Sigmoid colon (tissue), 7 donors: Measurements from ENCODE around the gene SORBS1. TPM values are rescaled to one million over a fixed set of nuclear protein-coding genes. Genes with fewer than 3 reads are reported as not detected.

ENCODE experiments used
- DNase-seq: peaks from one replicate; pipeline ENCODE4 v3.0.0-alpha.2; 2019
- H3K27ac ChIP-seq, 4 donors: fragments of 200-600 bp; sonication (generic); one replicate each; pipeline ENCODE4 v1.5.1; 2016 to 2019; ENCODE audit warnings: mild to moderate bottlenecking in 1 of 4
- H3K27me3 ChIP-seq, 3 donors: fragments of 200-600 bp; sonication (generic); one replicate each; pipeline ENCODE4 v1.5.1; 2019; ENCODE audit warnings: mild to moderate bottlenecking in 1 of 3
- H3K36me3 ChIP-seq, 4 donors: fragments of 200-600 bp; sonication (generic); one replicate each; pipeline ENCODE4 v1.5.1; 2016 to 2019
- H3K4me1 ChIP-seq, 4 donors: fragments of 200-600 bp; sonication (generic); one replicate each; pipeline ENCODE4 v1.5.1; 2017 to 2019
- H3K4me3 ChIP-seq, 4 donors: fragments of 200-600 bp; sonication (generic); one replicate each; pipeline ENCODE4 v1.5.1; 2017 to 2019; ENCODE audit warnings: mild to moderate bottlenecking in 2 of 4, moderate library complexity in 1 of 4
- H3K9me3 ChIP-seq, 4 donors: fragments of 200-600 bp in 3 of 4; sonication (generic) in 3 of 4; one replicate each; pipeline versions ENCODE4 v1.5.1 to v1.6.1; 2013 to 2019
- EP300 ChIP-seq, 4 donors: sonication (generic); formaldehyde crosslinking; IDR thresholded peaks; one replicate each; pipeline ENCODE4 v1.6.1; 2017; ENCODE audit warnings: antibody characterized with exemption in 4 of 4
- POLR2A ChIP-seq, 2 donors: fragments of 450-650 bp; IDR thresholded peaks; one replicate each; pipeline ENCODE4 v1.6.1; 2016; ENCODE audit warnings: antibody characterized with exemption in 2 of 2, mild to moderate bottlenecking in 2 of 2, moderate library complexity in 2 of 2
- POLR2AphosphoS5 ChIP-seq, 4 donors: sonication (generic); formaldehyde crosslinking; IDR thresholded peaks; one replicate each; pipeline ENCODE4 v1.6.1; 2017; ENCODE audit warnings: antibody characterized with exemption in 4 of 4
- WGBS, 2 donors: extraction: QIAGEN DNeasy Blood & Tissue Kit; methylation state at CpG; one replicate each; pipeline ENCODE4 v1.1.7; 2013; 5-methylcytosine and 5-hydroxymethylcytosine counted together
- intact Hi-C: fragments of 100-400 bp; cut with DNase I; formaldehyde crosslinking; loops from one replicate; pipeline ENCODE4 v1.15.1; 2023
- polyA plus RNA-seq, 3 donors: library from polyadenylated mRNA; stranded (reverse); fragments of 200-250 nt; gene quantifications; one replicate each; pipeline ENCODE4 v1.2.3, GENCODE V29; 2013
- total RNA-seq, 4 donors: library from RNA; depleted of rRNA; stranded (reverse); fragments of >200 nt; gene quantifications; one replicate each; pipeline ENCODE4 v1.1.0, GENCODE V29; 2016
- TF ChIP-seq, protein P1 (sequence below), 4 experiments: fragments of 450-650 bp in 3 of 4; fragments of 200-600 bp in 1 of 4; IDR thresholded peaks; one replicate each; pipeline ENCODE4 v1.5.1; 2016 to 2019; ENCODE audit warnings: antibody characterized with exemption in 4 of 4, mild to moderate bottlenecking in 3 of 4, moderate library complexity in 2 of 4
- donor health status: healthy with polysubstance abuse.
- donor health status: Bipolar disorder and iron deficiency.
- donor health status: healthy.

SORBS1 gene
- total and polyA plus RNA-seq, 7 donors: 8.1 to 1,403 (median 664) TPM

DNA sequence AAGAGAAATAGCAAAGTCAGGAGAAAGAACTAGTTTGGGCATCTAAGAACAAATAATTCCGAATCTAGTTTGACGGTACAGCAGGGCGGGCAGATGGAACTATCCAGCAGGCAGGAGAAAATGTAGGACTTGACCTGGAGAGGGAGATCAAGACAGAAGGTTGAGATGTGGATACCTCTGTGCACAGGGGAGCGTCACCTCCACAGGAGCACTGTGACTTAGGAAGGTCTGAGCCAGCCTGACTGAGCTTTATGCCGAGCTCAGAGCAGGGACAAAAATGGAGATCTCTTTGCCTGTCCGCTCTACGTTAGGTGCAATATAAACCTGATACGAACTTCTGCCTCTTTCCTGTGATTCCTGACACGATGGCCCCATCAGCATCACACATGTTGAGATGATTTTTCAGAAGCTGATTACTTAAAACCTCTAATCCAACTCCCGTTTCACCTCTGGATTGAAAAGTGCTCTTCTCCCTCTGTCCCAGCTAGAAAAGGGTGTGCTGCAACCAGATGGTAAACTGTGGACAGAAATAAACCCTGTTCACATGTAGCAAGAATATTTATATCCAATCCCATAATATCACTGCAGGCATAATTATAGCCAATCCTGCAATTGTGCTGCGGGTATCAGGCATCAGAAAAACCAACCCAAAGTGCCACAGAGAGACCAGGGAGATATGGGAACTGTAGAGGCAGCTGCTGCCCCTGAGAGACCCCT lies 13.6 kb upstream of the SORBS1 start:
- intact Hi-C loops: no loop called here
- peaks cover 0 to 4% (median 0%) of the 10 kb centered on the region in 4 donors for H3K4me1 ChIP-seq
- H3K27me3 ChIP-seq: no peaks in the 10 kb centered on the region
- H3K4me3 ChIP-seq: no peak overlapping the region
- WGBS, 2 donors: 74 to 83% methylated on average over 11 of the region's 11 CpGs
- no peak overlapping the region for H3K27ac ChIP-seq
- no peaks in the 10 kb centered on the region for H3K36me3 ChIP-seq
- no peak for DNase-seq
- TF ChIP-seq POLR2A (IDR thresholded peaks at IDR 0.05) (no peak), POLR2AphosphoS5 (IDR thresholded peaks at IDR 0.05) (no peak), EP300 (IDR thresholded peaks at IDR 0.05) (no peak)
- TF ChIP-seq, protein P1, sequence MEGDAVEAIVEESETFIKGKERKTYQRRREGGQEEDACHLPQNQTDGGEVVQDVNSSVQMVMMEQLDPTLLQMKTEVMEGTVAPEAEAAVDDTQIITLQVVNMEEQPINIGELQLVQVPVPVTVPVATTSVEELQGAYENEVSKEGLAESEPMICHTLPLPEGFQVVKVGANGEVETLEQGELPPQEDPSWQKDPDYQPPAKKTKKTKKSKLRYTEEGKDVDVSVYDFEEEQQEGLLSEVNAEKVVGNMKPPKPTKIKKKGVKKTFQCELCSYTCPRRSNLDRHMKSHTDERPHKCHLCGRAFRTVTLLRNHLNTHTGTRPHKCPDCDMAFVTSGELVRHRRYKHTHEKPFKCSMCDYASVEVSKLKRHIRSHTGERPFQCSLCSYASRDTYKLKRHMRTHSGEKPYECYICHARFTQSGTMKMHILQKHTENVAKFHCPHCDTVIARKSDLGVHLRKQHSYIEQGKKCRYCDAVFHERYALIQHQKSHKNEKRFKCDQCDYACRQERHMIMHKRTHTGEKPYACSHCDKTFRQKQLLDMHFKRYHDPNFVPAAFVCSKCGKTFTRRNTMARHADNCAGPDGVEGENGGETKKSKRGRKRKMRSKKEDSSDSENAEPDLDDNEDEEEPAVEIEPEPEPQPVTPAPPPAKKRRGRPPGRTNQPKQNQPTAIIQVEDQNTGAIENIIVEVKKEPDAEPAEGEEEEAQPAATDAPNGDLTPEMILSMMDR (IDR thresholded peaks at IDR 0.05): no peak
- H3K9me3 ChIP-seq: no peaks in the 10 kb centered on the region

DNA sequence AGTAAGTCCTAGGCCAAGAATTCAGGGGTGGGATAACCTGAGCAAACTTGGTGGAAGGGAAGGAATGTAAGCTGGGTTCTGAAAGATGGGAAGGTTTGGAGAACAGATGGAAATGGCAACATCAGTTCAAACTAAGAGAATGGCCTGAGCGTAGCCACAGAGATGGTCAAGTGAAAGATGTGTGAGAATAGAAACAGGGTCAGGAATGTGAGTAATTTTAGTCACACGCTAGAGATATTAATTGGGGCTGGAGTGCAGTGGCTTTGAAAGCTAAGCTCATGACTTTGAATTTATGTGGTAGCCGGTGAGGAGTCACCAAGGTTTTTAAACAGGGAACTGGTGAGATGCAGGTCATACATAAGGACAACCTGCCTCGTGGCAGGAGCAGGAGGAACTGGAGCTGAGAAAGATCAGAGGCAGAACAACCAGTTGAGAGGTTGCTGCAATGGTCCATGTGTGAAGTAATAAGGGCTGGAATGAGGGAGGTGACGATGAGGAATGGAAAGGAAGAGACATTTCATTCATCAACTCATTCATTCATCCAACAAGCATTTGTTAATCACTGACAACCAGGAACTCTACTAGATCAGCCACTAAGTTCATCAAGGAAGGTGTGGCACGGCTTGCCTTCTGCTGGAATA lies 12.9 kb upstream of the SORBS1 start:
- H3K27me3 ChIP-seq: no peaks in the 10 kb centered on the region
- intact Hi-C loops: no loop called here
- no peak overlapping the region for H3K4me3 ChIP-seq
- H3K9me3 ChIP-seq: no peaks in the 10 kb centered on the region
- no peak overlapping the region for H3K27ac ChIP-seq
- no peak for TF ChIP-seq POLR2A (IDR thresholded peaks at IDR 0.05)
- no peak for TF ChIP-seq EP300 (IDR thresholded peaks at IDR 0.05)
- no peak for TF ChIP-seq POLR2AphosphoS5 (IDR thresholded peaks at IDR 0.05)
- no peak for DNase-seq
- WGBS, 2 donors: 82 to 92% methylated on average over 6 of the region's 6 CpGs
- no peaks in the 10 kb centered on the region for H3K36me3 ChIP-seq
- H3K4me1 ChIP-seq: peaks cover 0 to 4% (median 0%) of the 10 kb centered on the region in 4 donors

DNA sequence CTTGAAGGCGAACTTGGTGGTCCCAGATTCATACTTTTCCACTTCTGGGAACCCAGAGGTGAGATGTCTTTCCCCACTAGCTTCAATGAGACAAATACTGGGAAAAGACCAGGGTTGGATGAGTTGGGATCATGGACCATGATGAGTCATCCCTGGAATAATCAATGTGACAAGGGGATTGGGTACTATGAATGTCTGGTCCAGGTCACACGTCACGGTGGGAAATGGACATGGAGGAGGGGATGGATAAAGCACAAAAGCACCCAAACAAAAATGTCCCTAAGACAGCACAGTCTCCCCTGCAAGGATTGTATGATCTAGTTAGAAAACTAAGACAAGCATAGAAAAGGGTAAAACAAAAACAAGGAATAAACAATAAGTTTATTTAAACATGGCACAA lies 12.4 kb upstream of the SORBS1 start:
- TF ChIP-seq POLR2A (IDR thresholded peaks at IDR 0.05) (no peak), POLR2AphosphoS5 (IDR thresholded peaks at IDR 0.05) (no peak), EP300 (IDR thresholded peaks at IDR 0.05) (no peak)
- TF ChIP-seq, protein P1 (IDR thresholded peaks at IDR 0.05): no peak
- DNase-seq: no peak
- Histone ChIP-seq H3K4me1 (peaks cover 0 to 6% (median under 1%) of the 10 kb centered on the region in 4 donors), H3K27me3 (no peaks in the 10 kb centered on the region), H3K9me3 (no peaks in the 10 kb centered on the region), H3K36me3 (no peaks in the 10 kb centered on the region), H3K27ac (no peak overlapping the region), H3K4me3 (no peak overlapping the region)
- intact Hi-C loops: no loop called here
- WGBS, 2 donors: 87 to 89% methylated on average over 3 of the region's 3 CpGs

DNA sequence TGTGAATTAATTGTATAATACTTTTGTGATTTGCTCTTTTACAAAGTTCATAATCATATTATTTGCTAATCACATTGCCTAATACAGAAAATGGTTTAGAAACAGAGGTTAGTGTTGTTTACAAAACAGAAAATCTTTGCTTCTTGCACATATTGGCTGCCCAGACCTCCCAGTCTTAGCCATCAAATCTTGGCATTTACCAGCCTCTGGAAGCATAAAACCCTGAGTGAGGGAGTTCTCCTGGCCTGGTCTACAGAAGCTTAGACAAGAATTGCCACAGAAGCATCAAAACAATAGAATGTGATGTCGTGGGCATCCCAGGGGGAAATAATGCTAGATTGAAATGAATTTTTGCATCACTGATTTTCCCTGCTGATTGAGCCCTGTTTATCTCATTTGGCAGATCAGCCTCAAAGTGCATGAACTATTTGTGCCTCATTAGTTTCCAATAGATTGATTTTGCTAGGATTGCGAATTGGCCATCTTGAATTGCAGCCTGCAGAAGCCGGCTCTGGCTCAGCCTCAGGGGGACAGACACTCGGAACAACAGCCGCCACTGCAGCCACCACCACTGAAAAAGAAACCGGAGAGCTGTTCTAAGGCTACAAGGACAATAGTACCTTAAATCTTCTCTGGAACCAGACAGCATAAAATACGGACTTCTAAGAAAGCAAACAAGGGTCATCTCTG lies 11.1 kb upstream of the SORBS1 start:
- Histone ChIP-seq H3K27ac (no peak overlapping the region), H3K36me3 (no peaks in the 10 kb centered on the region), H3K4me1 (peaks cover 0 to 16% (median 10%) of the 10 kb centered on the region in 4 donors), H3K4me3 (peak overlapping the region in 1 of 4 donors; percentile 5), H3K27me3 (no peaks in the 10 kb centered on the region), H3K9me3 (no peaks in the 10 kb centered on the region)
- no peak for DNase-seq
- 74 to 81% methylated on average over 7 of the region's 7 CpGs for WGBS, 2 donors
- intact Hi-C loops: no loop called here
- TF ChIP-seq, protein P1 (IDR thresholded peaks at IDR 0.05): no peak
- TF ChIP-seq EP300 (IDR thresholded peaks at IDR 0.05) (no peak), POLR2AphosphoS5 (IDR thresholded peaks at IDR 0.05) (no peak), POLR2A (IDR thresholded peaks at IDR 0.05) (no peak)

DNA sequence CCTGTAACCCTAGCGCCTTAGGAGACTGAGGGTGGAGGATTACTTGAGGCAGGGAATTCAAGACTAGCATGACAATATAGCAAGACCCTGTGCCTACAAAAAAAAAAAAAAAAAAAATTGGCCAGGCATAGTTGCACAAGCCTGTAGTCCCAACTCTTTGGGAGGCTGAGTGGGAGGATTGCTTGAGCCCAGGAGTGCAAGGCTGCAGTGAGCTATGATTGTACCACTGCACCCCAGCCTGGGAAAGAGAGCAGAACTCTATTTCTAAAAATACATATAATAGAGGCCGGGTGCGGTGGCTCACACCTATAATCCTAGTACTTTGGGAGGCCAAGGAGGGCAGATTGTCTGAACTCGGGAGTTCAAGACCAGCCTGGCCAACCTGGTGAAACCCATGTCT lies 10.2 kb upstream of the SORBS1 start:
- 96% methylated on average over 4 of the region's 4 CpGs for WGBS, 2 donors

More for the DNA sequence above, 10.2 kb upstream of the SORBS1 start:
- TF ChIP-seq POLR2A (IDR thresholded peaks at IDR 0.05) (no peak), EP300 (IDR thresholded peaks at IDR 0.05) (no peak), POLR2AphosphoS5 (IDR thresholded peaks at IDR 0.05) (no peak)
- TF ChIP-seq, protein P1 (IDR thresholded peaks at IDR 0.05): no peak
- Histone ChIP-seq H3K27ac (no peak overlapping the region), H3K4me3 (no peak overlapping the region), H3K36me3 (no peaks in the 10 kb centered on the region), H3K9me3 (no peaks in the 10 kb centered on the region), H3K4me1 (peaks cover 0 to 24% (median 14%) of the 10 kb centered on the region in 4 donors), H3K27me3 (no peaks in the 10 kb centered on the region)
- intact Hi-C loops: no loop called here
- DNase-seq: no peak
